Mesendoderm (in vitro differentiated cells): ENCODE measurements around the gene HELQ. TPM values are rescaled to one million over a fixed set of nuclear protein-coding genes. Genes with fewer than 3 reads are reported as not detected.

Experiments
- DNase-seq: peaks from one replicate; pipeline ENCODE4 v3.0.0; 2013
- H2AK5ac ChIP-seq: 2 replicates; pipeline ENCODE4 v1.6.1; 2013; ENCODE audit warnings: low read length, inconsistent platforms
- H2BK120ac ChIP-seq: 2 replicates; pipeline ENCODE4 v1.6.1; 2013; ENCODE audit warnings: low read depth, mild to moderate bottlenecking, low read length, moderate library complexity, mixed read lengths
- H2BK15ac ChIP-seq: replicated peaks from 2 replicates; pipeline ENCODE4 v1.6.1; 2013; ENCODE audit warnings: low read depth, mild to moderate bottlenecking, moderate library complexity
- H2BK5ac ChIP-seq: 2 replicates; pipeline ENCODE4 v1.6.1; 2013; ENCODE audit warnings: low read length, inconsistent platforms
- H3K18ac ChIP-seq: 2 replicates; pipeline ENCODE4 v1.6.1; 2013; ENCODE audit warnings: mild to moderate bottlenecking, low read length, mixed read lengths
- H3K23ac ChIP-seq: one replicate; pipeline ENCODE4 v1.6.1; 2013; ENCODE audit warnings: low read length
- H3K27ac ChIP-seq: 2 replicates; pipeline ENCODE4 v1.5.1; 2013; ENCODE audit warnings: low read depth, mild to moderate bottlenecking, inconsistent platforms, low read length, moderate library complexity
- H3K27me3 ChIP-seq: 2 replicates; pipeline ENCODE4 v1.6.1; 2013; ENCODE audit warnings: low read length, control low read depth, mild to moderate bottlenecking, inconsistent platforms; ENCODE audit not compliant: insufficient read depth, poor library complexity
- H3K36me3 ChIP-seq: 2 replicates; pipeline ENCODE4 v1.6.1; 2013; ENCODE audit warnings: low read length, inconsistent platforms; ENCODE audit not compliant: control insufficient read depth, insufficient read depth
- H3K4ac ChIP-seq: one replicate; pipeline ENCODE4 v1.6.1; 2013; ENCODE audit warnings: low read depth, mild to moderate bottlenecking, low read length, moderate library complexity
- H3K4me1 ChIP-seq: 2 replicates; pipeline ENCODE4 v1.6.1; 2013; ENCODE audit warnings: low read depth, low read length, inconsistent platforms; ENCODE audit not compliant: control insufficient read depth
- H3K4me2 ChIP-seq: 2 replicates; pipeline ENCODE4 v1.6.1; 2013; ENCODE audit warnings: low read length
- H3K4me3 ChIP-seq: 2 replicates; pipeline ENCODE4 v1.5.1; 2013; ENCODE audit warnings: mild to moderate bottlenecking, low read length
- H3K56ac ChIP-seq: one replicate; pipeline ENCODE4 v1.6.1; 2013; ENCODE audit warnings: low read length
- H3K79me1 ChIP-seq: 2 replicates; pipeline ENCODE4 v1.6.1; 2013; ENCODE audit warnings: low read length, inconsistent platforms
- H3K79me2 ChIP-seq: 2 replicates; pipeline ENCODE4 v1.6.1; 2013; ENCODE audit warnings: mild to moderate bottlenecking, low read length; ENCODE audit not compliant: control insufficient read depth, insufficient read depth
- H3K9ac ChIP-seq: 2 replicates; pipeline ENCODE4 v1.6.1; 2013; ENCODE audit warnings: low read length, inconsistent platforms
- H4K5ac ChIP-seq: one replicate; pipeline ENCODE4 v1.6.1; 2013; ENCODE audit warnings: low read length
- H4K8ac ChIP-seq: one replicate; pipeline ENCODE4 v1.6.1; 2013; ENCODE audit warnings: low read depth, mild to moderate bottlenecking, control low read depth, low read length, moderate library complexity
- WGBS: extraction: QIAGEN DNeasy Blood & Tissue Kit; methylation state at CpG from one replicate; pipeline ENCODE4 v1.1.7; 2013; ENCODE audit warnings: low lambda C conversion rate, missing lambda C conversion rate; ENCODE audit not compliant: insufficient coverage; ENCODE audit errors: extremely low coverage; 5-methylcytosine and 5-hydroxymethylcytosine counted together
- small RNA-seq: library from polyadenylated mRNA; stranded (forward); fragments of <200 nt; extraction: miRNeasy Mini kit (QIAGEN cat#:217004); gene quantifications from one replicate; pipeline ENCODE3, GENCODE V24; 2013; ENCODE audit not compliant: insufficient read depth

HELQ gene

GRCh38 chr4:83358410-83358809, 97.2 kb downstream of the HELQ start:
- Histone ChIP-seq H3K4me1 (no peaks in the 10 kb centered on the region), H3K23ac (no peak overlapping the region), H4K5ac (no peak overlapping the region), H3K4me2 (no peak overlapping the region), H2BK120ac (no peak overlapping the region), H3K79me1 (no peaks in the 10 kb centered on the region), H3K27me3 (no peaks in the 10 kb centered on the region), H4K8ac (no peak overlapping the region), H3K9ac (no peak overlapping the region), H3K56ac (no peak overlapping the region), H3K36me3 (no peaks in the 10 kb centered on the region), H2AK5ac (no peak overlapping the region), H3K4ac (no peak overlapping the region), H2BK15ac (no peak overlapping the region), H3K27ac (no peak overlapping the region), H2BK5ac (no peak overlapping the region), H3K18ac (no peak overlapping the region), H3K4me3 (no peak overlapping the region), H3K79me2 (no peaks in the 10 kb centered on the region)
- no CpG with 5 or more reads among the region's 1 CpG for WGBS
- DNase-seq: peak; percentile 75

Small RNA genes within 50 kb of the gene (small RNA-seq; reads per million reads assigned to genes)
- gene AC114781.5: not detected
